Effector memory CD4-positive, alpha-beta T cell (primary cell): Measurements from ENCODE around the gene TMEM74B.
"Not testable (repeated sequence)": the region's sequence is repeated elsewhere in the genome, so short reads cannot be mapped to it uniquely, and the experiment has no call there.

Source experiments
- DNase-seq, 3 donors: peaks; one replicate each; pipeline ENCODE4 v3.0.0-alpha.2; 2020
- H3K27ac ChIP-seq: 2 replicates; pipeline ENCODE4 v1.7.0; 2013; ENCODE audit warnings: mild to moderate bottlenecking, low read length, moderate library complexity; ENCODE audit not compliant: insufficient read depth, poor library complexity, severe bottlenecking
- H3K27me3 ChIP-seq: replicated peaks from 2 replicates; pipeline ENCODE4 v1.7.0; 2013; ENCODE audit warnings: mild to moderate bottlenecking, low read length; ENCODE audit not compliant: insufficient read depth, control insufficient read depth, poor library complexity, severe bottlenecking
- H3K36me3 ChIP-seq: 2 replicates; pipeline ENCODE4 v1.7.0; 2013; ENCODE audit warnings: mild to moderate bottlenecking, low read length, moderate library complexity; ENCODE audit not compliant: control insufficient read depth, insufficient read depth
- H3K4me1 ChIP-seq: 2 replicates; pipeline ENCODE4 v1.7.0; 2013; ENCODE audit warnings: low read length, mild to moderate bottlenecking; ENCODE audit not compliant: control insufficient read depth, insufficient read depth, poor library complexity, severe bottlenecking
- H3K4me3 ChIP-seq: 2 replicates; pipeline ENCODE4 v1.7.0; 2013; ENCODE audit warnings: low read length, low read depth, mild to moderate bottlenecking; ENCODE audit not compliant: insufficient read depth, poor library complexity, severe bottlenecking
- H3K9me3 ChIP-seq: 2 replicates; pipeline ENCODE4 v1.7.0; 2013; ENCODE audit warnings: mild to moderate bottlenecking, low read length, moderate library complexity; ENCODE audit not compliant: control insufficient read depth

TMEM74B gene

DNA sequence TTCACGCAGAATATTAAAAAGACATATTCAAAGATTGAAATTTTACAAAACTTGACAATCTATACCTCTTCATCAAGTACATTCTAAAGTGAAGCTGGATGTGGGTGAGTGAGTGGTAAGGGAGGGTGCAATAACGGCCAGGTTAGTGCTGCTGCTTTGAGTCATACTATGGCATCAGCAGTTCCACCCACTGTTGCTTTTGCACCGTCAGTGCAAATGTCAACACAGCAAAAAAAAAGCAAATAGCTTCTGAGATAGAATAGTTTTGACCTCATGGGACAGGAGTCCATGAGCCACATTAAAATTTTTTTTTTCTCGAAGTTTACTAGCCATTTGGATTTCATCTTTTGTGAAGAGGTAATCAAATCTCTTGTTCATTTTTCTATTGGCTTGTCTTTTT, 34.6 kb downstream of the TMEM74B start:
- Histone ChIP-seq H3K4me1 (no peaks in the 10 kb centered on the region), H3K4me3 (no peak overlapping the region), H3K36me3 (peaks cover 29% of the 10 kb centered on the region), H3K9me3 (no peaks in the 10 kb centered on the region), H3K27me3 (no peaks in the 10 kb centered on the region), H3K27ac (no peak overlapping the region)
- no peak for DNase-seq

DNA sequence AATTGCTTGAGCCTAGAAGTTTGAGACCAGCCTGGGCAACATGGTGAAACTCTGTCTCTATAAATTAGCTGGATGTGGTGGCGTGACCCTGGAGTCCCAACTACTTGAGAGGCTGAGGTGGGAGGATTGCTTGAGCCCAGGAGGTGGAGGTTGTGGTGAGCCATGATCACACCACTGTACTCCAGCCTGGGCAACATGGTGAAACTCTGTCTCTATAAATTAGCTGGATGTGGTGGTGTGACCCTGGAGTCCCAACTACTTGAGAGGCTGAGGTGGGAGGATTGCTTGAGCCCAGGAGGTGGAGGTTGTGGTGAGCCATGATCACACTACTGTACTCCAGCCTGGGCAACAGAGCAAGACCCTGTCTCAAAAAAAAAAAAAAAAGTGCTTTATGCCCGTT, 35.0 kb downstream of the TMEM74B start:
- not testable (repeated sequence) for H3K4me3 ChIP-seq, H3K4me1 ChIP-seq, H3K27ac ChIP-seq, H3K9me3 ChIP-seq, H3K27me3 ChIP-seq, DNase-seq
- H3K36me3 ChIP-seq, result peaks cover 27% of the 10 kb centered on the region

DNA sequence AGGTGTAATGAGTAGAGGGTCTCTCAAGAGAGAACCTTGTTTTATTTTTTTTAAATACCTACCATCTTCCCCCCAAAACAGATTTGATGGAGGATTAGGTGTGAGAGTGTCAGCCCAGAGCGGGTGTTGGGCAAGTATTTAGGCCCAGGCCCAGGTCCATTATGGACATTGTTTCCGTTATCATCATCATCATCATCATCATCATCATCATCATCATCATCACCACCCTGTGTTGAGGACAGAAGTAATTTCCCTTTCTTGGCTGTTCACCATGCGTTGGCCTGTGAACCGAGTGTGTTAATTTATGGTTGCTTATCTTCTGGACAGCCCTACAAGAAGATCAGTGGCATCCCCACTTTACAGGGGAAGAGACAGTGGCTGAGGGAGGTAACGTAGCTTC, 37.8 kb downstream of the TMEM74B start:
- Histone ChIP-seq H3K4me1 (no peaks in the 10 kb centered on the region), H3K27ac (no peak overlapping the region), H3K4me3 (no peak overlapping the region), H3K27me3 (no peaks in the 10 kb centered on the region), H3K9me3 (no peaks in the 10 kb centered on the region), H3K36me3 (peaks cover 11% of the 10 kb centered on the region)
- no peak for DNase-seq

DNA sequence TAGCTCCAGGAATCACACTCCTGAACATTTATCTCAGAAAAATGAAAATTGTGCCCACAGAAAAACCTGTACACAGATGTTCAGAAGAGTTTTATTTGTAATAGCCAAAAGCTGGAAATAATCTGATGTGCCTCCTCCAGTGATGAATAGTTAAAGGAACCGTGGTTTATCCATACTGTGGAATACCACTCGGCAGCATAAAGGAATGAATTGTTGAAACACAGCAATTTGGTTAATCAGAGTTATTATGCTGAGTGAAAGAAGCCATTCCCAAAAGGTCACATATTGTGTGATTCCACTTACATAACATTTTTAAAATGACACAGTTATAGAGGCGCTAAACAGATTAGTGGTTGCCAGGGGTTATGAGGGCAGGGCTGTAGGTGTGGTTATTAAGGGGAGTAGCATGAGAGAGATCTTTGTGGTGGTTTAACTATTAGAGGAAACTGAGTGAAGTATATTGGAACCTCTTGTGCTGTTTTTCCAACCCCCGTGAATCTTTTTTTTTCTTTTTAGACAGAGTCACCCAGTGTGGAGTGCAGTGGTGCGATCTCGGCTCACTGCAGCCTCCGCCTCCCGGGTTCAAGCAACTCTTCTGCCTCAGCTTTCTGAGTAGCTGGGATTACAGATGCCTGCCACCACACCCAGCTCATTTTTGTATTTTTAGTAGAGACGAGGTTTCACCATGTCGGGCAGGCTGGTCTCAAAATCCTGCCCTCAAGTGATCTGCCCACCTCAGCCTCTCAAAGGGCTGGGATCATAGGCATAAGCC, 40.2 kb downstream of the TMEM74B start:
- no peaks in the 10 kb centered on the region for H3K27me3 ChIP-seq
- no peak overlapping the region for H3K4me3 ChIP-seq
- H3K27ac ChIP-seq, result no peak overlapping the region
- H3K36me3 ChIP-seq, result peaks cover 15% of the 10 kb centered on the region
- no peaks in the 10 kb centered on the region for H3K9me3 ChIP-seq
- no peaks in the 10 kb centered on the region for H3K4me1 ChIP-seq
- DNase-seq, result no peak

GRCh38 chr20:1137236-1137635, 47.5 kb downstream of the TMEM74B start:
- H3K27ac ChIP-seq, result no peak overlapping the region
- no peaks in the 10 kb centered on the region for H3K4me1 ChIP-seq
- no peaks in the 10 kb centered on the region for H3K9me3 ChIP-seq
- H3K27me3 ChIP-seq, result no peaks in the 10 kb centered on the region
- no peak overlapping the region for H3K4me3 ChIP-seq
- no peak for DNase-seq
- H3K36me3 ChIP-seq, result peaks cover 66% of the 10 kb centered on the region

DNA sequence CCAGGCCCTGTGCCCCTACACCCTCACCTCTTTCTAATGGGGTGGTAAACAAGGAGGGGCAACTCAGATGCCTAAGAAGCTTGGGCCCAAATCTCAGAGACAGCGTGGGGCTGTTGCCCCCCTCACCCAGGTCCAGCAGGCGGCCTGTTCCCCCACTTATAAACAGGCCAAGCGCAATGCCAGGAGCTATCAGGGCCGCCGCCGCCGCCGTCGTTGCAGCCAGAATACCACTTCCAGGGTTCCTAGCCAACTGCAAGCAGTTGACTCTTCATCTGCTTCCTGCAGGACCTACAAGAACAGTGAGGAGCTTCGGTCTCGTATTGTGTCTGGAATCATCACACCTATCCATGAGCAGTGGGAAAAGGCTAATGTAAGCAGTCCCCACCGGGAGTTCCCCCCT, 49.9 kb downstream of the TMEM74B start:
- Histone ChIP-seq H3K27me3 (no peaks in the 10 kb centered on the region), H3K9me3 (no peaks in the 10 kb centered on the region), H3K27ac (no peak overlapping the region), H3K4me3 (no peak overlapping the region), H3K36me3 (peaks cover 69% of the 10 kb centered on the region), H3K4me1 (no peaks in the 10 kb centered on the region)
- no peak for DNase-seq

- H3K4me1 ChIP-seq, result no peaks in the 10 kb centered on the region
- no peak overlapping the region for H3K27ac ChIP-seq
- no peaks in the 10 kb centered on the region for H3K9me3 ChIP-seq
- no peak for DNase-seq
- H3K4me3 ChIP-seq, result no peak overlapping the region
- H3K36me3 ChIP-seq, result peaks cover 70% of the 10 kb centered on the region
- H3K27me3 ChIP-seq, result no peaks in the 10 kb centered on the region
These were observed 50.4 kb downstream of the TMEM74B start for GRCh38 chr20:1134355-1134754.

GRCh38 chr20:1131354-1131753, 53.4 kb downstream of the TMEM74B start:
- no peak overlapping the region for H3K4me3 ChIP-seq
- H3K9me3 ChIP-seq, result no peaks in the 10 kb centered on the region
- no peaks in the 10 kb centered on the region for H3K27me3 ChIP-seq
- H3K27ac ChIP-seq, result no peak overlapping the region
- H3K4me1 ChIP-seq, result no peaks in the 10 kb centered on the region
- DNase-seq, result no peak
- H3K36me3 ChIP-seq, result peaks cover 66% of the 10 kb centered on the region

DNA sequence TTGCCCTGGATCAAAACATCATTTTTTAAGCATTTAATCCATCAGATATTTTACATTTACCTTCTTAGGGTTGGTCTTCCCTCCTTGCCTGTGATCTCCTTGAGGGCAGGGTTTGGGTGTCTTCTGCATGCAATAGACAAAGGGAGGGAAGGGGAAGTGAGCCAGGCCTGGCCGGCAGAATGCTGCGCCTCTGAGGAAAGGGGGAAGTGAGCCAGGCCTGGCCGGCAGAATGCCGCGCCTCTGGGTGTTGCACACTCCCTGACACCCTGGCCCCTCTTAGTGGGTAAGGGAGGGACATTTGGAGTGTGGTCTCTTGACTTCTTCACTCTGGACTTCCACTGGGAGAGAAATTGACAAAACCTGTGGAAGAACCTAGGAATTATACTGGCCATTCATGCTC, 53.9 kb downstream of the TMEM74B start:
- H3K9me3 ChIP-seq, result no peaks in the 10 kb centered on the region
- H3K27me3 ChIP-seq, result no peaks in the 10 kb centered on the region
- no peaks in the 10 kb centered on the region for H3K4me1 ChIP-seq
- no peak overlapping the region for H3K27ac ChIP-seq
- peaks cover 66% of the 10 kb centered on the region for H3K36me3 ChIP-seq
- no peak overlapping the region for H3K4me3 ChIP-seq
- DNase-seq, result no peak
